Measurements from ENCODE around the gene KIAA1328. TPM values are rescaled to one million over a fixed set of nuclear protein-coding genes. Genes with fewer than 3 reads are reported as not detected.

Gene KIAA1328
- polyA plus RNA-seq, 1 donor (not counting 4 experiments of a cell fraction or from before 2014, with no cell fraction given): 5.5 TPM

DNA sequence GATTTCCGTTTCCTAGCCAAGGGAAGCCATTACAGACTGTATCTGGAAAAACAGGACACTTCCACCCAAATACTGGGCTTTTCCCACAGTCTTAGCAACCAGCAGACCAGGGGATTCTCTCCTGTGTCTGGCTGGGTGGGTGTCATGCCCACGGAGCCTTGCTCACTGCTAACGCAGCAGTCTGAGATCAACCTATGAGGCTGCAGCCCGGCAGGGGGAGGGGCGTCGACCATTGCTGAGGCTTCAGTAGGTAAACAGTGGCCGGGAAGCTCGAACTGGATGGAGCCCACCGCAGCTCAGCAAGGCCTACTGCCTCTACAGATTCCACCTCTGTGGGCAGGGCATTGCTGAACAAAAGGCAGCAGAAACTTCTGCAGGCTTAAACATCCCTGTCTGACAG lies 131.1 kb downstream of the KIAA1328 start:
- H3K4me2 ChIP-seq (ENCODE audit: control insufficient read depth, extremely low read depth, insufficient read depth, low read depth, low read length): no peak overlapping the region
- TF ChIP-seq, protein P1, sequence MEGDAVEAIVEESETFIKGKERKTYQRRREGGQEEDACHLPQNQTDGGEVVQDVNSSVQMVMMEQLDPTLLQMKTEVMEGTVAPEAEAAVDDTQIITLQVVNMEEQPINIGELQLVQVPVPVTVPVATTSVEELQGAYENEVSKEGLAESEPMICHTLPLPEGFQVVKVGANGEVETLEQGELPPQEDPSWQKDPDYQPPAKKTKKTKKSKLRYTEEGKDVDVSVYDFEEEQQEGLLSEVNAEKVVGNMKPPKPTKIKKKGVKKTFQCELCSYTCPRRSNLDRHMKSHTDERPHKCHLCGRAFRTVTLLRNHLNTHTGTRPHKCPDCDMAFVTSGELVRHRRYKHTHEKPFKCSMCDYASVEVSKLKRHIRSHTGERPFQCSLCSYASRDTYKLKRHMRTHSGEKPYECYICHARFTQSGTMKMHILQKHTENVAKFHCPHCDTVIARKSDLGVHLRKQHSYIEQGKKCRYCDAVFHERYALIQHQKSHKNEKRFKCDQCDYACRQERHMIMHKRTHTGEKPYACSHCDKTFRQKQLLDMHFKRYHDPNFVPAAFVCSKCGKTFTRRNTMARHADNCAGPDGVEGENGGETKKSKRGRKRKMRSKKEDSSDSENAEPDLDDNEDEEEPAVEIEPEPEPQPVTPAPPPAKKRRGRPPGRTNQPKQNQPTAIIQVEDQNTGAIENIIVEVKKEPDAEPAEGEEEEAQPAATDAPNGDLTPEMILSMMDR (optimal IDR thresholded peaks at IDR 0.05 in 1 of 3, IDR thresholded peaks at IDR 0.05 in 1 of 3, conservative IDR thresholded peaks at IDR 0.05 in 1 of 3; ENCODE audit: extremely low read depth in 1 of 3, insufficient read depth in 2 of 3, low read length in 3 of 3): no peak
- no peak for TF ChIP-seq EZH2 (IDR thresholded peaks at IDR 0.05; ENCODE audit: low read length)
- H3K4me3 ChIP-seq (ENCODE audit: control insufficient read depth in 2 of 3, extremely low read depth in 1 of 3, insufficient read depth in 2 of 3, low read depth in 1 of 3, low read length in 3 of 3): no peak overlapping the region
- H3K9ac ChIP-seq (ENCODE audit: control insufficient read depth, extremely low read depth, insufficient read depth, low read length): no peak overlapping the region
- H3K79me2 ChIP-seq (ENCODE audit: control insufficient read depth, insufficient read depth, low read length): no peaks in the 10 kb centered on the region
- H4K20me1 ChIP-seq (ENCODE audit: control insufficient read depth, extremely low read depth, insufficient read depth, low read length): no peaks in the 10 kb centered on the region
- H3K36me3 ChIP-seq (ENCODE audit: control insufficient read depth in 2 of 2, extremely low read depth in 1 of 2, insufficient read depth in 2 of 2, low read length in 2 of 2): no peaks in the 10 kb centered on the region
- no peaks in the 10 kb centered on the region for H3K27me3 ChIP-seq (ENCODE audit: control insufficient read depth, extremely low read depth, insufficient read depth, low read length)
- dilution Hi-C loops (cut with MboI; ENCODE audit: extremely low pct_ligation_motif_present, low sequenced_read_pairs): no loop called here
- no peak for DNase-seq (ENCODE audit: low read depth, low spot score)
- H3K27ac ChIP-seq (ENCODE audit: control insufficient read depth, insufficient read depth, low read length): no peak overlapping the region
- no peaks in the 10 kb centered on the region for H3K4me1 ChIP-seq (ENCODE audit: control insufficient read depth, extremely low read depth, insufficient read depth, low read length)
- no peak for FAIRE-seq
- H2AFZ ChIP-seq (ENCODE audit: control insufficient read depth, low read length): no peak overlapping the region
- H3K9me1 ChIP-seq (ENCODE audit: control insufficient read depth, extremely low read depth, insufficient read depth, low read length): no peaks in the 10 kb centered on the region
- H3K9me3 ChIP-seq (ENCODE audit: control insufficient read depth, low read depth, low read length): no peaks in the 10 kb centered on the region

DNA sequence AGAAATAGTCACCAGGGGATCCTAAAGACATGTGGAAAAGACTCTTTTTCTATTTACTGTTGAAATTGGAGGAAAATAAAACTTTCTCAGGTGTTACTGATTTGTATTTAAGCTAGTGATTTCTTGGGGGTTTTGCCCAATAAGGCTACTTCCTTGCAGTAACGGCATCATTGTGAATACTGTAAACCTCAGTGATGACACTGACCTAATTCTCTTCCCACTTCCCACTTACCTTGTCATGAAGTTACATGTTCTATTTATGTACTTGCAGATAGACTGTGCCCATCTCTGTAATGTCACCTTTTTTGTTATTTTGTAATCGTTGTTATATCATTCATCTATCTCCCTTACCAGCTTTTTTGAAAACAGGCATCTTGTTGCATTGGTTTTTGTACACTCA lies 134.5 kb downstream of the KIAA1328 start:
- dilution Hi-C loops (cut with MboI; ENCODE audit: extremely low pct_ligation_motif_present, low sequenced_read_pairs): no loop called here
- no peaks in the 10 kb centered on the region for H3K27me3 ChIP-seq (ENCODE audit: control insufficient read depth, extremely low read depth, insufficient read depth, low read length)
- no peaks in the 10 kb centered on the region for H3K4me1 ChIP-seq (ENCODE audit: control insufficient read depth, extremely low read depth, insufficient read depth, low read length)
- H3K9me1 ChIP-seq (ENCODE audit: control insufficient read depth, extremely low read depth, insufficient read depth, low read length): no peaks in the 10 kb centered on the region
- no peak overlapping the region for H3K4me2 ChIP-seq (ENCODE audit: control insufficient read depth, extremely low read depth, insufficient read depth, low read depth, low read length)
- H3K9ac ChIP-seq (ENCODE audit: control insufficient read depth, extremely low read depth, insufficient read depth, low read length): no peak overlapping the region
- no peaks in the 10 kb centered on the region for H3K79me2 ChIP-seq (ENCODE audit: control insufficient read depth, insufficient read depth, low read length)
- H3K27ac ChIP-seq (ENCODE audit: control insufficient read depth, insufficient read depth, low read length): no peak overlapping the region
- FAIRE-seq (no peak), DNase-seq (ENCODE audit: low read depth, low spot score) (no peak)
- H2AFZ ChIP-seq (ENCODE audit: control insufficient read depth, low read length): no peak overlapping the region
- H3K36me3 ChIP-seq (ENCODE audit: control insufficient read depth in 2 of 2, extremely low read depth in 1 of 2, insufficient read depth in 2 of 2, low read length in 2 of 2): no peaks in the 10 kb centered on the region
- H4K20me1 ChIP-seq (ENCODE audit: control insufficient read depth, extremely low read depth, insufficient read depth, low read length): no peaks in the 10 kb centered on the region
- no peak for TF ChIP-seq EZH2 (IDR thresholded peaks at IDR 0.05; ENCODE audit: low read length)
- TF ChIP-seq, protein P1 (optimal IDR thresholded peaks at IDR 0.05 in 1 of 3, IDR thresholded peaks at IDR 0.05 in 1 of 3, conservative IDR thresholded peaks at IDR 0.05 in 1 of 3; ENCODE audit: extremely low read depth in 1 of 3, insufficient read depth in 2 of 3, low read length in 3 of 3): no peak
- no peaks in the 10 kb centered on the region for H3K9me3 ChIP-seq (ENCODE audit: control insufficient read depth, low read depth, low read length)
- no peak overlapping the region for H3K4me3 ChIP-seq (ENCODE audit: control insufficient read depth in 2 of 3, extremely low read depth in 1 of 3, insufficient read depth in 2 of 3, low read depth in 1 of 3, low read length in 3 of 3)
